Measurements from ENCODE around the gene ARL5A. TPM values are rescaled to one million over a fixed set of nuclear protein-coding genes. Genes with fewer than 3 reads are reported as not detected.
A peak's percentile ranks its signal among the peaks of the same experiment; 100 is the strongest.

ARL5A gene
- total RNA-seq, 1 donor from 2014 or later: 129 TPM

GRCh38 chr2:151777487-151777886, 50.7 kb downstream of the ARL5A start:
- Histone ChIP-seq H3K4me2 (no peak overlapping the region), H3K36me3 (no peaks in the 10 kb centered on the region), H3K9ac (no peak overlapping the region), H3K27me3 (no peaks in the 10 kb centered on the region), H4K20me1 (ENCODE audit: low read depth) (no peaks in the 10 kb centered on the region), H3K27ac (no peak overlapping the region), H3K79me2 (ENCODE audit: low read depth) (no peaks in the 10 kb centered on the region), H3K4me3 (no peak overlapping the region), H2AFZ (replicated peaks) (no peak overlapping the region), H3K9me3 (ENCODE audit: low read depth) (no peaks in the 10 kb centered on the region), H3F3A (ENCODE audit: low read depth) (no peaks in the 10 kb centered on the region), H3K4me1 (no peaks in the 10 kb centered on the region)
- TF ChIP-seq CTCF (IDR thresholded peaks at IDR 0.05) (peak; percentile 33), EZH2 (IDR thresholded peaks at IDR 0.05) (no peak), EZH2phosphoT487 (IDR thresholded peaks at IDR 0.05) (no peak)
- Mint-ChIP-seq H3K27me3 (ENCODE audit: insufficient read depth, low read depth) (no peaks in the 10 kb centered on the region), H3K36me3 (peaks cover 44% of the 10 kb centered on the region), H3K27ac (no peak overlapping the region), H3K4me3 (no peak overlapping the region), H3K9me3 (no peaks in the 10 kb centered on the region), H3K4me1 (no peaks in the 10 kb centered on the region)
- no peak for DNase-seq (ENCODE audit: low spot score)

GRCh38 chr2:151776367-151776766, 51.9 kb downstream of the ARL5A start:
- Histone ChIP-seq H3K27ac (no peak overlapping the region), H3K9ac (no peak overlapping the region), H4K20me1 (ENCODE audit: low read depth) (no peaks in the 10 kb centered on the region), H3K36me3 (no peaks in the 10 kb centered on the region), H3K4me3 (no peak overlapping the region), H3K4me1 (no peaks in the 10 kb centered on the region), H3K79me2 (ENCODE audit: low read depth) (no peaks in the 10 kb centered on the region), H3K4me2 (no peak overlapping the region), H3F3A (ENCODE audit: low read depth) (no peaks in the 10 kb centered on the region), H3K27me3 (no peaks in the 10 kb centered on the region), H3K9me3 (ENCODE audit: low read depth) (no peaks in the 10 kb centered on the region), H2AFZ (replicated peaks) (no peak overlapping the region)
- no peaks in the 10 kb centered on the region for H3K27me3 Mint-ChIP-seq (ENCODE audit: insufficient read depth, low read depth)
- H3K4me1 Mint-ChIP-seq: no peaks in the 10 kb centered on the region
- no peak overlapping the region for H3K4me3 Mint-ChIP-seq
- H3K27ac Mint-ChIP-seq: no peak overlapping the region
- H3K9me3 Mint-ChIP-seq: no peaks in the 10 kb centered on the region
- DNase-seq (ENCODE audit: low spot score): no peak
- H3K36me3 Mint-ChIP-seq: peaks cover 39% of the 10 kb centered on the region
- TF ChIP-seq CTCF (IDR thresholded peaks at IDR 0.05) (no peak), EZH2 (IDR thresholded peaks at IDR 0.05) (no peak), EZH2phosphoT487 (IDR thresholded peaks at IDR 0.05) (no peak)

GRCh38 chr2:151775057-151775740, 53.0 kb downstream of the ARL5A start:
- Histone ChIP-seq H3K9me3 (ENCODE audit: low read depth) (no peaks in the 10 kb centered on the region), H2AFZ (replicated peaks) (no peak overlapping the region), H4K20me1 (ENCODE audit: low read depth) (no peaks in the 10 kb centered on the region), H3K4me3 (no peak overlapping the region), H3K36me3 (no peaks in the 10 kb centered on the region), H3K27me3 (no peaks in the 10 kb centered on the region), H3K9ac (no peak overlapping the region), H3K27ac (no peak overlapping the region), H3F3A (ENCODE audit: low read depth) (no peaks in the 10 kb centered on the region), H3K4me2 (no peak overlapping the region), H3K4me1 (no peaks in the 10 kb centered on the region), H3K79me2 (ENCODE audit: low read depth) (no peaks in the 10 kb centered on the region)
- DNase-seq (ENCODE audit: low spot score): no peak
- TF ChIP-seq EZH2phosphoT487 (IDR thresholded peaks at IDR 0.05): no peak
- Mint-ChIP-seq H3K4me1 (no peaks in the 10 kb centered on the region), H3K27ac (no peak overlapping the region), H3K9me3 (no peaks in the 10 kb centered on the region), H3K4me3 (no peak overlapping the region), H3K36me3 (peaks cover 39% of the 10 kb centered on the region), H3K27me3 (ENCODE audit: insufficient read depth, low read depth) (no peaks in the 10 kb centered on the region)

GRCh38 chr2:151774506-151774905, 53.7 kb downstream of the ARL5A start:
- Mint-ChIP-seq H3K27me3 (ENCODE audit: insufficient read depth, low read depth) (no peaks in the 10 kb centered on the region), H3K27ac (no peak overlapping the region)
- DNase-seq (ENCODE audit: low spot score): no peak

More at GRCh38 chr2:151774506-151774905, 53.7 kb downstream of the ARL5A start:
- Histone ChIP-seq H3K9me3 (ENCODE audit: low read depth) (no peaks in the 10 kb centered on the region), H4K20me1 (ENCODE audit: low read depth) (no peaks in the 10 kb centered on the region), H3K4me2 (no peak overlapping the region), H3K4me1 (no peaks in the 10 kb centered on the region), H3K27me3 (no peaks in the 10 kb centered on the region), H3K79me2 (ENCODE audit: low read depth) (no peaks in the 10 kb centered on the region), H3K36me3 (no peaks in the 10 kb centered on the region), H3K9ac (no peak overlapping the region), H3K27ac (no peak overlapping the region), H3F3A (ENCODE audit: low read depth) (no peaks in the 10 kb centered on the region), H2AFZ (replicated peaks) (no peak overlapping the region), H3K4me3 (no peak overlapping the region)
- Mint-ChIP-seq H3K4me1 (no peaks in the 10 kb centered on the region), H3K36me3 (peaks cover 35% of the 10 kb centered on the region), H3K9me3 (peaks cover 2% of the 10 kb centered on the region), H3K4me3 (no peak overlapping the region)
- TF ChIP-seq EZH2phosphoT487 (IDR thresholded peaks at IDR 0.05) (no peak), CTCF (IDR thresholded peaks at IDR 0.05) (no peak), EZH2 (IDR thresholded peaks at IDR 0.05) (no peak)

Data from neural progenitor cell (in vitro differentiated cells).